HG03196 (cell line): ENCODE data around the gene LKAAEAR1.
"Not testable (repeated sequence)": the region's sequence is repeated elsewhere in the genome, so short reads cannot be mapped to it uniquely, and the experiment has no call there.

Experiments used
- ATAC-seq: cut with Tn5 transposase; IDR thresholded peaks from one replicate; pipeline ENCODE4 v1.9.1; 2021; ENCODE audit not compliant: unreplicated experiment

LKAAEAR1 gene

DNA sequence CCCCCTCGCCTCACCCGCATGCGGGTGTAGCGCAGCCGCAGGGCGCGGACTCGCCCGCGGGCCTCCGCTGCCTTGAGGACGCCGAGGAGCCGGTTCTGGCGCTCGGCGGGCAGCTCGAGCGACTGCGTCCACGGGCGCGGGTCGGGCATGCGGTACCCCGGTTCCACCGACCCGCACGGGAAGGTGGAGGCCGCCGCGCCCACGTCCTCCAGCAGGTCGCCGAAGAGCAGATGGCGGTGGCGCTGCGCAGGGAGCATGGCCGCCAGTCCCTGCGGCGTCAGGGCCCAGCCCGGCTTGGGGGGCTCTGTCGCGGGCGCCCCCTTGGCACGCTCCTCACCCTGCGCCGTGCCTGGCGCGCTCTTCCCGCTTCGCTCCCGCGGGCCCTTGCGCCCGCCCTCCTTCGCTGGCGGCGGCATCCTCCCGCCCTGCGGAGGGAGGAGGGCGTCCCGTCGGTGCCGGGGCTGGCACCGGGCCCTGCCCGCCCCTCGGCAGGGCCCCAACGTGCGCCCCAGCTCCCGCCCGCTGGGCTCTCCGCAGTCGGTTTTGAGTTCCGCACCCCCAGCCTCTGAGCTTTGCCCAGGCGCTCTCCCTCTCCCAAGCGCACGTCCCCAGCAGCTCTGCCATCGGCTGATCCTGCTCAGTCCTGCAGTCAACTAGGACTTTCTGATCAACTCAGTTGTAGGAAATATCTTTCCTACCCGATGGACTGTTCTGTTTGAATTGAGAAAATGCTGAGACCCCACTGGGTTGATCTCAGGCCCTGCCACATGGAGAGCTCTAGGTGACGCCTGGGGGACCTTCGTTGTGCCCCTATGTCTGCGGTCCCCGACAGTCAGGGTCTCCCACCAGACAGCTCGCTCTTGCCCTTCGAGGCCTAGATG is at the start of gene LKAAEAR1:
Gene LKAAEAR1 (minus strand): TSS at position 595 of the 881 bp plus-strand sequence. CDS start 179 bp downstream, at position 416.
- no peak for ATAC-seq

DNA sequence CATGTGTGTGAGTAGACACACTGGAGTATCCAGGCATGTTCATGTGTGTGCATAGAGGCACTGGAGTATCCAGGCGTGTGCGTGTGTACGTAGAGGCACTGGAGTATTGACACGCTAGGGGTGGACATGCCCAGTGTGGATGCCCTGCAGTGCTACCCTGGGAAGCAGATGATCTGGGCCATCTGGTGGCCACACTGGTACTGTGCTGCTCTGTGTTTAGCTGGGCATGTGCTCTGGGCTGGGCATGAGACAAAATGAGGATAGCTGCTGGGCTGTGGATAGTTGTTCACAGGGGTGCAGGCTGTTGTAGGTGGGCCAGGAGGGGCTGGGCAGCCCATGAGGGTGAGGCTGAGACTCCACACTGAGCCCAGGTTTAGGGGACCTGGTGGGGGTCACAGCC is 47.2 kb upstream of the LKAAEAR1 start:
- no peak for ATAC-seq

- no peak for ATAC-seq
These were observed 46.7 kb upstream of the LKAAEAR1 start for GRCh38 chr20:64130876-64131275.

DNA sequence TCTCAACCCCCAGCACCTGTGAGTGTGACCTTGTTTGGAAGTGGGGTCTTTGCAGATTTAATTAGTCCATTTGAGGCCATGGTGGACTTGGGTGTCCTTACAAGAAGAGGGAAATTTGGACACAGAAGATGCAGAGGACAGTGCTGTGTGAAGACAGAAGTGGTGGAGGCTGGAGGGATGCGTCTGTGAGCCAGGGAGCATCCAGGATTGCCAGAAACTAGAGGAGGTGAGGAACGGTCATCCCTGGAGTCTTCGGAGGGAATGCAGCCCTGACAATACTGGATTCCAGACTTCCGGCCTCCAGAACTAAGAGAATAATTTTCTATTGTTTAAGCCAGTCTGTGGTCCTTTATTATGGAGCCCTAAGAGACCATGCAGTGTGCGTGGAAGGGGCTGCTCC is 46.1 kb upstream of the LKAAEAR1 start:
- no peak for ATAC-seq

- no peak for ATAC-seq
These were observed 45.1 kb upstream of the LKAAEAR1 start for GRCh38 chr20:64129146-64129782.

DNA sequence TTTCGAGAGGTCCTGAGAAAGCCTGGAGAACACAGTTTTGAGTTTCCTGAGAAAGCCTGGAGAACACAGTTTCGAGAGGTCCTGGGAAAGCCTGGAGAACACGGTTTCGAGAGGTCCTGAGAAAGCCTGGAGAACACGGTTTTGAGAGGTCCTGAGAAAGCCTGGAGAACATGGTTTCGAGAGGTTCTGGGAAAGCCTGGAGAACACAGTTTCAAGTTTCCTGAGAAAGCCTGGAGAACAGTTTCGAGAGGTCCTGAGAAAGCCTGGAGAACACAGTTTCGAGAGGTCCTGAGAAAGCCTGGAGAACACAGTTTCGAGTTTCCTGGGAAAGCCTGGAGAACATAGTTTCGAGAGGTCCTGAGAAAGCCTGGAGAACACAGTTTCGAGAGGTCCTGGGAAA is 39.3 kb upstream of the LKAAEAR1 start:
- ATAC-seq = not testable (repeated sequence)

DNA sequence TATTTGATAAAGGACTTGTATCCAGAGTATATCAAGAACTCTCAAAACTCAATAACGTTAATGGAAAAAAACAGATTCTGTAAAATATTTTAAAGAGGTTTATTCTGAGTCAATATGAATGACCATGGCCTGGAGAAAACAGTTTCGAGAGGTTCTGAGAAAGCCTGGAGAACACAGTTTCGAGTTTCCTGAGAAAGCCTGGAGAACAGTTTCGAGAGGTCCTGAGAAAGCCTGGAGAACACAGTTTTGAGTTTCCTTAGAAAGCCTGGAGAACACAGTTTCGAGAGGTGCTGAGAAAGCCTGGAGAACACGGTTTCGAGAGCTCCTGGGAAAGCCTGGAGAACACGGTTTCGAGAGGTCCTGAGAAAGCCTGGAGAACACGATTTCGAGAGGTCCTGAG is 38.7 kb upstream of the LKAAEAR1 start:
- ATAC-seq = not testable (repeated sequence)

DNA sequence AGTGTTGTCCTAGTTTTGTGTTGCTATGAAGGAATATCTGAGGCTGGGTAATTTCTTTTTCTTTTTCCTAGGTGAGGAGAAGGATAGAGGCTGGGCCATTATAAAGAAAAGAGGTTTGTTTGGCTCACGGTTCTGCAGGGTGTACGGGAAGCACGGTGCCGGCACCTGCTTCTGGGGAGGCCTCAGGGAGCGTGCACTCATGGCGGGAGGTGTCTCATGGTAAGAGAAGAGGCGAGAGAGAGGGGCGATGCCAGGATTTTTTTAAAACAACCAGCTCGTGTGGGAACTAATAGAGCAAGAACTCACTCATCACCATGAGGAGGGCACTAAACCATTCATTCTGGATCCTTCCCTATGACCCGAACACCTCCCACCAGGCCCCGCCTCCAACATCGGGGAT is 37.4 kb upstream of the LKAAEAR1 start:
- ATAC-seq = no peak

GRCh38 chr20:64119681-64120341 is 35.6 kb upstream of the LKAAEAR1 start:
- peak; percentile 8 for ATAC-seq

DNA sequence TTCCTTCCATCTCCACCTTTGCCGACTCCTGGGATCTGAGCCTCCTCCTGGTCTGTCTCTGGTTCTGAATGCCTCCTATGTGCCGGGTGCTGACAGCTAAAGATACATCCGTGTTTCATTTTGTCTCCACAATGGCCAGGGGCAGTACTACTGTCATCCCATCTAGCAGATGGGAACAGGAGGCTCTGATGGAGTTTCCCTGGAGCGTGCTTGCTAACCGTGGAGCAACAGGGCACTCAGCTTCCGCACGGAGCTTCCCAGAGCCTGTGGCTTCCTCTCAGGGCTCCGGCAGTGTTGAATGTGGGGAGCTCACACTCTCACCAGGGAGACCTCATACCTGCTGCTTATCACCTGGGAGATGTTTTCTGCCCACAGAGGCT is 35.1 kb upstream of the LKAAEAR1 start:
- no peak for ATAC-seq

- ATAC-seq = not testable (repeated sequence)
These were observed 33.2 kb upstream of the LKAAEAR1 start for GRCh38 chr20:64117432-64117777.

DNA sequence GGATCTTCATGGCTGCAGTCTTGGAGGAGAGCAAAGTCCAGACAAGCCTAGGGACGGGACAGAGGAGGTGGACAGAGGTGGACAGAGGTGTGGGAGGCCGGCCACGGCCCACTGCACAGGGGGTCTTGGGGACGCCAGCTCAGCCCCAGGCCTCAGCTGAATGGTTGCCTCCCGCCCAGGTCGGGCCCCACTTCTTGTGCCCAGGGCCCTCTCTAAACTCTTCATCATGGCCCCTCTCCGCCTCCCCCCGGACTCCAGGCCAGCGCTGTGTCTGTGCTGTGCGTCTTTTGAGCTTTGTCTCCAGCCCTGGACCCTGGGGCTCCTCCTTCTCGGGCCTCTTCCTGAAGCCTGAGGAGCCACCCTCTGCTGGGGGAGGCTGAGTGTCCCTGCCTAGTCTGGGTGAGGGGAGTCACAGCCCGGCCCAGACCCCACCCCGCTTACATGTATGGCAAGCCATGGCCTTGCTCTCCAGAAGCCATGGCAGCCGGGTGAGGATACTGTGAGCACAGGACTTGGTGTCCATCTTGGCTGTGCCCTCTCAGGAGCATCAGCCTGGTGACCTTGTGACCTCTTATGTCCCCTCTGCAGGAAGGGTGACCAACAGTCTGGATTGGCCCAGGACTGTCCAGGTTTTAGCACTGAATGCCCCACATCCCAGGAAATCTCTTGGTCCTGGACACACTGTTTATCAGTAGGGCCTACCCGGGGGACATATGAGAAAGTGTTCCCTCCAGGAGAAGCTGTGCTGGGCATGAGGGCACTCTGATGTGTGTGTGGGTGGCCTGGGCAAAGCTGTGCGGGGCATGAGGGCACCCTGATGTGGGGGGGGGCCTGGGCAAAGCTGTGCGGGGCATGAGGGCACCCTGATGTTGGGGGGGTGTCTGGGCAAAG is 32.6 kb upstream of the LKAAEAR1 start:
- ATAC-seq = no peak

- ATAC-seq = no peak
These were observed 31.8 kb upstream of the LKAAEAR1 start for GRCh38 chr20:64116016-64116415.

- ATAC-seq = no peak
These were observed 31.1 kb upstream of the LKAAEAR1 start for GRCh38 chr20:64115171-64115911.

GRCh38 chr20:64114356-64114971 is 30.3 kb upstream of the LKAAEAR1 start:
- no peak for ATAC-seq

GRCh38 chr20:64113796-64114355 is 29.7 kb upstream of the LKAAEAR1 start:
- ATAC-seq = no peak

GRCh38 chr20:64113444-64113775 is 29.2 kb upstream of the LKAAEAR1 start:
- ATAC-seq = no peak

GRCh38 chr20:64112691-64113443 is 28.7 kb upstream of the LKAAEAR1 start:
- no peak for ATAC-seq
